SK-N-SH treated with all-trans-retinoic acid at 6 μM for 48 hours (cell line): ENCODE measurements around the gene ZFP3.
"Not testable (repeated sequence)": the region's sequence is repeated elsewhere in the genome, so short reads cannot be mapped to it uniquely, and the experiment has no call there.

Experiments used
- ATAC-seq: fragments of 200-7000 bp; cut with Tn5 transposase; 3 replicates; pipeline ENCODE4 v1.9.1; 2020; ENCODE audit warnings: mild to moderate bottlenecking, moderate library complexity
- ARNTL ChIP-seq: fragments of 450-650 bp; formaldehyde crosslinking; IDR thresholded peaks from 2 replicates; pipeline ENCODE4 v1.5.0; 2020; ENCODE audit warnings: low read depth, mild to moderate bottlenecking, moderate library complexity, borderline replicate concordance
- BACH2 ChIP-seq: fragments of 250-450 bp; sonication (Bioruptor Pico); IDR thresholded peaks from 2 replicates; pipeline ENCODE4 v1.9.0; 2021; ENCODE audit warnings: mild to moderate bottlenecking, borderline replicate concordance
- CREB5 ChIP-seq: fragments of 250-450 bp; sonication (Bioruptor Pico); IDR thresholded peaks from 2 replicates; pipeline ENCODE4 v1.5.1; 2020; ENCODE audit warnings: low read depth, mild to moderate bottlenecking, moderate library complexity
- CSDC2 ChIP-seq: fragments of 250-450 bp; sonication (Bioruptor Pico); IDR thresholded peaks from 2 replicates; pipeline ENCODE4 v1.5.0; 2020; ENCODE audit warnings: mild to moderate bottlenecking, moderate library complexity
- ESRRG ChIP-seq: fragments of 250-450 bp; sonication (Bioruptor Pico); IDR thresholded peaks from 2 replicates; pipeline ENCODE4 v1.6.1; 2021; ENCODE audit warnings: mild to moderate bottlenecking
- ISL1 ChIP-seq: fragments of 250-450 bp; sonication (Bioruptor Pico); IDR thresholded peaks from 2 replicates; pipeline ENCODE4 v2.1.2; 2022; ENCODE audit warnings: mild to moderate bottlenecking, moderate library complexity
- OSR1 ChIP-seq: fragments of 250-450 bp; sonication (Bioruptor Pico); IDR thresholded peaks from 2 replicates; pipeline ENCODE4 v1.8.0; 2022; ENCODE audit warnings: moderate library complexity, mild to moderate bottlenecking, inconsistent platforms
- PATZ1 ChIP-seq: fragments of 250-450 bp; sonication (Bioruptor Pico); IDR thresholded peaks from 2 replicates; pipeline ENCODE4 v1.8.0; 2020; ENCODE audit warnings: mild to moderate bottlenecking, moderate library complexity, borderline replicate concordance
- PPARA ChIP-seq: fragments of 250-450 bp; sonication (Bioruptor Pico); IDR thresholded peaks from 2 replicates; pipeline ENCODE4 v1.5.0; 2020; ENCODE audit warnings: mild to moderate bottlenecking, borderline replicate concordance
- SNAI2 ChIP-seq: fragments of 250-450 bp; sonication (Bioruptor Pico); IDR thresholded peaks from 2 replicates; pipeline ENCODE4 v1.5.0; 2020; ENCODE audit warnings: mild to moderate bottlenecking, moderate library complexity
- TCF4 ChIP-seq: fragments of 250-450 bp; sonication (Bioruptor Pico); IDR thresholded peaks from 2 replicates; pipeline ENCODE4 v1.8.0; 2021; ENCODE audit warnings: mild to moderate bottlenecking, moderate library complexity, borderline replicate concordance
- TOX ChIP-seq: fragments of 250-450 bp; sonication (Bioruptor Pico); IDR thresholded peaks from 2 replicates; pipeline ENCODE4 v1.8.0; 2021; ENCODE audit warnings: mild to moderate bottlenecking, moderate library complexity, borderline replicate concordance
- TSHZ2 ChIP-seq: fragments of 250-450 bp; sonication (Bioruptor Pico); IDR thresholded peaks from 2 replicates; pipeline ENCODE4 v1.5.0; 2020; ENCODE audit warnings: mild to moderate bottlenecking, moderate library complexity
- ZC3H10 ChIP-seq: fragments of 250-450 bp; sonication (Bioruptor Pico); IDR thresholded peaks from 2 replicates; pipeline ENCODE4 v1.5.1; 2021; ENCODE audit warnings: mild to moderate bottlenecking, moderate library complexity
- ZFP3 ChIP-seq: fragments of 250-450 bp; sonication (Bioruptor Pico); IDR thresholded peaks from 2 replicates; pipeline ENCODE4 v1.5.0; 2020; ENCODE audit warnings: mild to moderate bottlenecking, moderate library complexity
- ZFP30 ChIP-seq: fragments of 450-650 bp; formaldehyde crosslinking; IDR thresholded peaks from 2 replicates; pipeline ENCODE4 v1.5.0; 2022; ENCODE audit warnings: mild to moderate bottlenecking, moderate library complexity
- ZNF565 ChIP-seq: fragments of 450-650 bp; formaldehyde crosslinking; conservative IDR thresholded peaks from 2 replicates; pipeline ENCODE4 v1.5.0; 2020; ENCODE audit warnings: low read depth, mild to moderate bottlenecking, moderate library complexity
- ZNF70 ChIP-seq: fragments of 450-650 bp; formaldehyde crosslinking; IDR thresholded peaks from 2 replicates; pipeline ENCODE4 v1.5.0; 2020; ENCODE audit warnings: mild to moderate bottlenecking, moderate library complexity

Gene ZFP3

GRCh38 chr17:5123343-5124124, 45.3 kb downstream of the ZFP3 start:
- TF ChIP-seq SNAI2 (CRISPR knock-in tag) = no peak
- TF ChIP-seq ZNF565 (CRISPR knock-in tag) = no peak
- TF ChIP-seq ISL1 (CRISPR knock-in tag) = no peak
- TF ChIP-seq ZFP3 (CRISPR knock-in tag) = no peak
- no peak for TF ChIP-seq ZNF70 (CRISPR knock-in tag)
- no peak for TF ChIP-seq CSDC2 (CRISPR knock-in tag)
- TF ChIP-seq BACH2 (CRISPR knock-in tag) = no peak
- TF ChIP-seq PPARA (CRISPR knock-in tag) = no peak
- TF ChIP-seq ARNTL (CRISPR knock-in tag) = no peak
- TF ChIP-seq TCF4 (CRISPR knock-in tag) = no peak
- TF ChIP-seq PATZ1 (CRISPR knock-in tag) = no peak
- TF ChIP-seq TSHZ2 (CRISPR knock-in tag) = no peak
- TF ChIP-seq ESRRG (CRISPR knock-in tag) = no peak
- TF ChIP-seq, all 23 proteins: peak for 0
- ATAC-seq = no peak; the same call in 2 of the 3 replicates

GRCh38 chr17:5124125-5124760, 46.0 kb downstream of the ZFP3 start:
- not testable (repeated sequence) for ATAC-seq

GRCh38 chr17:5124896-5125295, 46.6 kb downstream of the ZFP3 start:
- not testable (repeated sequence) for ATAC-seq

- TF ChIP-seq TOX (CRISPR knock-in tag) (no peak), ZNF70 (CRISPR knock-in tag) (no peak), CSDC2 (CRISPR knock-in tag) (no peak), ISL1 (CRISPR knock-in tag) (no peak), ZC3H10 (CRISPR knock-in tag) (no peak), ZNF565 (CRISPR knock-in tag) (no peak), ZFP30 (CRISPR knock-in tag) (no peak), CREB5 (no peak), PATZ1 (CRISPR knock-in tag) (no peak), ESRRG (CRISPR knock-in tag) (no peak), OSR1 (CRISPR knock-in tag) (no peak)
- ATAC-seq = no peak
These were observed 48.6 kb downstream of the ZFP3 start for GRCh38 chr17:5126719-5127488.
